Rectal smooth muscle tissue (tissue), 1 donor: Measurements from ENCODE around the gene HOMER1.
"Not testable (repeated sequence)": the region's sequence is repeated elsewhere in the genome, so short reads cannot be mapped to it uniquely, and the experiment has no call there.

Experiments
- H3K27ac ChIP-seq: one replicate; pipeline ENCODE4 v1.7.0; 2013; ENCODE audit warnings: low read depth, low read length, inconsistent platforms
- H3K27me3 ChIP-seq: one replicate; pipeline ENCODE4 v1.7.0; 2013; ENCODE audit warnings: low read length; ENCODE audit not compliant: control insufficient read depth, insufficient read depth
- H3K36me3 ChIP-seq: one replicate; pipeline ENCODE4 v1.7.0; 2013; ENCODE audit warnings: low read length; ENCODE audit not compliant: control insufficient read depth, insufficient read depth
- H3K4me1 ChIP-seq: one replicate; pipeline ENCODE4 v1.7.0; 2013; ENCODE audit warnings: low read length; ENCODE audit not compliant: control insufficient read depth, insufficient read depth
- H3K4me3 ChIP-seq: one replicate; pipeline ENCODE4 v1.7.0; 2013; ENCODE audit warnings: low read length
- H3K9ac ChIP-seq: one replicate; pipeline ENCODE4 v1.7.0; 2013; ENCODE audit warnings: low read length

HOMER1 gene

DNA sequence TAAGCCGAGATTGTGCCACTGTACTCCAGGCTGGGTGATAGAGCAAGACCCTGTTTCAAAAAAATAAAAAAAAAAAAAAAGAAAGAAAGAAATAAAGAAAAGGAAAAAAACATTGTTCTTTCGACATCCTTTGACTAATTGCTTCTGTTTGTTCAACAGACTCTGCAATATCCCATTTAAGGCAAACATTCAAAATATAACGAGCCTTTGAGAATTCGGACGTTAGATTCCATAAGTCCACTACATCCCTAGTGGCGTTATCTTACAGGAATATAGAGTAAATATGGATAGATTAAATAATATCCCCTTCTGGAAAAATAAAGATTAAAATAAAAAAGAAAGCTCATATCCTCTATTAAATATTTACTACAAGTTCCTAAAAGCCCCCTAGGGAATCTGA is 27.0 kb upstream of the HOMER1 start:
- Histone ChIP-seq H3K4me1 (no peaks in the 10 kb centered on the region), H3K9ac (no peak overlapping the region), H3K27ac (no peak overlapping the region), H3K36me3 (no peaks in the 10 kb centered on the region), H3K27me3 (no peaks in the 10 kb centered on the region), H3K4me3 (no peak overlapping the region)

DNA sequence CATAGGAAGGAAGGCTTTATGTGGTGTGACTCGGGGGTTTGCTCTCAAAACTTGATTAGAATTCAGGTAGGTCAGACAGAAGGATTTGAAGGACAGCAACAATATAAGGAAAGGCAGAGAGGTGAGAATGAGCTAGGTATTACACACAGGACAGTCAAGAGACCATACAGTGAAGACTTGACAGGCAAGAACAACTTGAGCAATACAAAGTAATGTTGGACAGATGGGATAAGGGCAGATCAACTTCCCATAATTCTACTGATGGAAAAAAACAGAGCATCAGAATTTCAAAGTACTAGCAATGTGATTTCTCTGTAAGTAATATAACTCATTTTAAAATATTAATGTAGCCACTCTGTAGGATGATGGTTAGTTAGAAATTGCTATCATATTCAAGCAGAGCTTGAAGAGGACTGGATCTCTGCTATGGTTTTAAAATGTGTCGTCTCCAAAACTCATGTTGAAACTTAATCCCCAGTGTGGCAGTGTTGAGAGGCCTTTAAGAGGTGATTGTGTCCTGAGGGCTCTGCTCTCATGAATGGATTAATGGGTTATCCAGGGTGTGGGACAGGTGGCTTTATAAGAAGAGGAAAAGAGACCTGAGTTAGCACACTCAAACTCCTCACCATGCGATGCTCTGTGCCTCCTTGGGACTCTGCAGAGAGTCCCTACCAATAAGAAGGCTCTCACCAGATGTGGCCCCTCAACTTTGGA is 22.4 kb upstream of the HOMER1 start:
- Histone ChIP-seq H3K9ac (no peak overlapping the region), H3K27me3 (no peaks in the 10 kb centered on the region), H3K4me1 (no peaks in the 10 kb centered on the region), H3K4me3 (no peak overlapping the region), H3K36me3 (no peaks in the 10 kb centered on the region), H3K27ac (no peak overlapping the region)

DNA sequence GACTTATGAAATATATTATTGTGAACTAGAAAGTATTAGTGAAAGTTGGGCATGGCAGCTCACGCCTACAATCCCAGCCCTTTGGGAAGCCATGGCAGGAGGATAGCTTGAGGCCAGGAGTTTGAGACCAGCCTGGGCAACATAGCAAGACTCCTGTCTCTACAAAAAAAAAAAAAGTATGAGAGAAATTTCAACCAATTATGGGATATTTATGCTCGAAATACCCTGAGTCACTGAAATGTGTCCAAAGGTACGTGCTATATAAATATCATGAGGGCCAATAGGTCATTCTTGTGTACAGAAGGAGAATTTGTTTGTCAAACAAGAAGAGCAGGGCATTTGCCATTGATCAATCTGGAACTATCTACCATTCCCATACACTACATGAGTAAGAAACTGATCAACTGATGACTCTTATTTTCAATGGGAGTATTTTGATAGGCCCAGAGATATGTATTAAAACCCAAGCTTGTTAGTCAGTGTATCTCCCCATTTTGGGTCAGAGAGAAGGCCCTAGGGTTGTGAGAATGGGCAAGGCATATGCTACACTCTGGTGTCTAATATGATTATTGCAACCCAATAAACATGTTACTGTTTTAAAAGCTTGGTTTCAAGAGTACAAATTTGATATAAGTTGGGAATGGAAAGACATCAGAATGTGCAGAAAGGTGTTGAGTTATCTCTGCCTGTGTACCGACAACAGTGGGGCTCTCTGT is 21.7 kb upstream of the HOMER1 start:
- Histone ChIP-seq H3K36me3 (no peaks in the 10 kb centered on the region), H3K4me3 (no peak overlapping the region), H3K27ac (no peak overlapping the region), H3K9ac (no peak overlapping the region), H3K27me3 (no peaks in the 10 kb centered on the region), H3K4me1 (no peaks in the 10 kb centered on the region)

DNA sequence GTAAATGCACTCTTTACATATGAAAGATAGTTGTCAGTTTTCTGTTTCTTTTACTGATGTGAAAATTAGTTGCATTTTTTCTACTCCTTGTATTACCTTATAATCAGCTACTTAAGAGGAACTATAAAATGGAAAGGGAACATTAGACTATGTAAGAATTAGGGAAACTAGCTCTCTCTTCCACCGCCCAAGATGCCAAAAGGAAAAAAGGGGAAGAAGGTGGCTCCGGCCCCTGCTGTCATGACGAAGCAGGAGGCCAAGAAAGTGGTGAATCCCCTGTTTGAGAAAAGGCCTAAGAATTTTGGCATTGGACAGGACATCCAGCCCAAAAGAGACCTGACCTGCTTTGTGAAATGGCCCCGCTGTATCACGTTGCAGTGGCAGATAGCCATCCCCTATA is 15.2 kb upstream of the HOMER1 start:
- Histone ChIP-seq H3K27me3 (no peaks in the 10 kb centered on the region), H3K4me1 (no peaks in the 10 kb centered on the region), H3K27ac (no peak overlapping the region), H3K36me3 (no peaks in the 10 kb centered on the region), H3K4me3 (no peak overlapping the region), H3K9ac (no peak overlapping the region)

DNA sequence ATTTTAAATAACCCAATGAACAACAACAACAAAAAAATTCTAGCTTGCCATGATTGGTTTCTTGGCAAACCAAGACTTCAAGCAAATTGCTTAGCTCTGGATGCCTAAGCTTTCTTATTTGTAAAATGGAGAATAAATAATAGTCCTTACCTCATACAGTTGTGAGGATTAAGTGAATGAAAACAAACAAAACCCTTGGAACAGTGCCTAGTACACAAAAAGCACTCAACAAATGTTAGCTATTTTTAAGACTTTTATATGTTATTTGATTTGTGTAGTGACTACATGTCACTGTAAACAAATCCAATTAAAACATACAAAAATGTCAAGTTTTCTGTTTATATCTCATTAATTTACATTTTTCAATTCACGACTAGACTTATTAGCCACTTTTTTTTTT is 13.5 kb upstream of the HOMER1 start:
- H3K27ac ChIP-seq = no peak overlapping the region
- no peaks in the 10 kb centered on the region for H3K4me1 ChIP-seq
- no peak overlapping the region for H3K4me3 ChIP-seq
- no peak overlapping the region for H3K9ac ChIP-seq
- no peaks in the 10 kb centered on the region for H3K27me3 ChIP-seq
- no peaks in the 10 kb centered on the region for H3K36me3 ChIP-seq

DNA sequence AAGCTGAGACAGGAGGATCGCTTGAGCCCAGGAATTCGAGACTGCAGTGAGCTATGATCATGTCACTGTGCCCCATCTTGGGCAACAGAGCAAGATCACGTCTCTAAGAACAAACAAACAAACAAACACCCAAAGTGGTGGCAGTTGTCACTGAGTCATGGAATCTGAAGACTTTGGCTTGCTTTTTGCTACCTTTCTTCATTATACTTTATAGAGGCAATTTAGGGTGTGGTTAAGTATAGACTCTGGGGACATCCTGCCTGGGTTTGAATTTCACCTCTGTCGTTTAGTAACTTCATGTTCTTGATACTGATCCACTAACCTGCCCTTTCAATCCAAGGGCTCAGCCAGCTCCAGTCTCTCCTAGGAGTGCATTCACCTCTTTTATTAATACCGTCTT is 13.0 kb upstream of the HOMER1 start:
- H3K27ac ChIP-seq = no peak overlapping the region
- H3K36me3 ChIP-seq = no peaks in the 10 kb centered on the region
- no peak overlapping the region for H3K9ac ChIP-seq
- no peak overlapping the region for H3K4me3 ChIP-seq
- H3K4me1 ChIP-seq = no peaks in the 10 kb centered on the region
- no peaks in the 10 kb centered on the region for H3K27me3 ChIP-seq

DNA sequence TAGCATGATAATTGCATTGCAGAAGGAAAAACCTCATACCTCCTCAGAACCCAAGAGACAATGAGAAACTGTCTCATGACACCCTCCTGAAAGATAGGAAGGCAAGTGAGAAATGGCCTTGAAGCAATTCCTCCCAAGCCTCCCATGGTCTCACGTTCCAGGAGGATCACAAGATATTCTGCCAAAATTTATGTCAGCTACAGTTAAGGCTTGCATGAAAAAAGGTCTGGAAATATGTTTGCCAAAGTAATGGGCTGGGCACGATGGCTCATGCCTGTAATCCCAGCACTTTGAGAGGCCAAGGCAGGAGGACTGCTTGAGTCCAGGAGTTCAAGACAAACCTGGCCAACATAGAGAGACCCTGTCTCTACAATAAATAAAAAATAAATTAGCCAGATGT is 12.6 kb upstream of the HOMER1 start:
- H3K4me3 ChIP-seq = no peak overlapping the region
- H3K36me3 ChIP-seq = no peaks in the 10 kb centered on the region
- no peaks in the 10 kb centered on the region for H3K27me3 ChIP-seq
- no peak overlapping the region for H3K27ac ChIP-seq
- no peaks in the 10 kb centered on the region for H3K4me1 ChIP-seq
- H3K9ac ChIP-seq = no peak overlapping the region

DNA sequence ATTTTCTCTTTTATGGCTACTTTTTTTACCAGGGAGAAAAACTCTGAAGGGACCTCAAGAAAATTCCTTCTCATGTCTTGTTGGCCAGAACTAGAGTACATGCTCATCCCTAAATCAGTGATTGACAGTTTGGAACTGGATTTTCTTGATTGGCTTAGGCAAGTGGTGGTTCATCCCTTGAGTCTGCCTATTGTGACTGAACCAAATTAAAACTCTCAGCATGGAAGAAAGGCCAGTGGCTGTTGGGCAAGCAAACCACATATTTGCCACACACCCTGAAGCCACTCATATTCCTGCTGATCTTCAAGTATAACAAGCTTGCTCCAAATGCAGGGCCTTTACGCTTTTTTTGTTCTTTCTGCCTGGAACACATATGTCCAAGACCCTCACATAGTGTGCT is 7.2 kb upstream of the HOMER1 start:
- no peaks in the 10 kb centered on the region for H3K4me1 ChIP-seq
- H3K9ac ChIP-seq = no peak overlapping the region
- no peak overlapping the region for H3K4me3 ChIP-seq
- no peaks in the 10 kb centered on the region for H3K27me3 ChIP-seq
- H3K27ac ChIP-seq = no peak overlapping the region
- no peaks in the 10 kb centered on the region for H3K36me3 ChIP-seq

DNA sequence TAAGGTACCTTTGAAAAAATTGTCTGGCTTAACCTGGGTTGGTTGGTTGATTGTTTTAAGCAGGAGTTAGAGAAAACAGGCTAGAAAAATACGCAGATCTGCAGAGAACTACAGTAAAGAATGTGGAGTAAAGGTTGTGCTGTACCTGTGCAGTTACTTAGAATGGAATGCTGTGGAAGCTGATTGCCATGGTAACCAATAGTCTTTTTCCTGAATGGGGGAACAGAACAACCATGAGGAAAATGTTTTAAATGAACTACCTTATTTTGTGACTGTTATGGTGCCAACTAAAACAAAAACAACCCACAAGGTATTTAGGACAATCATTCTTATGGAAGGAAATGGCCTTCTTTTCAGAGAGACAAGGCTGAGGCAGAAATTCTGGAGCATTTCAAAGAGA is 4.8 kb upstream of the HOMER1 start:
- Histone ChIP-seq H3K27ac (no peak overlapping the region), H3K36me3 (no peaks in the 10 kb centered on the region), H3K9ac (no peak overlapping the region), H3K4me1 (no peaks in the 10 kb centered on the region), H3K27me3 (no peaks in the 10 kb centered on the region), H3K4me3 (no peak overlapping the region)

DNA sequence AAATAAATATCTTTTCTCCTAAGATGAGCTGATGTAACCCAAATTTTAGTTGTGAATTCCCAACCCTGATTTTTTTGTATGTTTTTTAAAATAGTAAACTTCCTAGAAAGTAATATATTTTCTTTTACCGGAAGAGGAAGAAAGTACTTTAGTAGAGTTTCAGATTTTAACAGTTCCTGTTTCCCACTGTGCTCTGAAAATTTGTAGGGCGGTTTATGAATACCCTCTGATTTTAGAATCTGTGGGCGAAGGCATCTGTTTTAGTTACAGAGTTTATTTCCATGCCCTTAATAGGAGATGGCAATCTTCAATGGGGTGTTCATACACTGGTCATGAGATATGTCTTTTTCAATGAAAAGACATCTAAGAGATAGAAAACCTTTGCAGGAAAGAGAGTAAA is 3.7 kb upstream of the HOMER1 start:
- Histone ChIP-seq H3K9ac (no peak overlapping the region), H3K27ac (no peak overlapping the region), H3K36me3 (no peaks in the 10 kb centered on the region), H3K27me3 (no peaks in the 10 kb centered on the region), H3K4me1 (no peaks in the 10 kb centered on the region), H3K4me3 (no peak overlapping the region)

DNA sequence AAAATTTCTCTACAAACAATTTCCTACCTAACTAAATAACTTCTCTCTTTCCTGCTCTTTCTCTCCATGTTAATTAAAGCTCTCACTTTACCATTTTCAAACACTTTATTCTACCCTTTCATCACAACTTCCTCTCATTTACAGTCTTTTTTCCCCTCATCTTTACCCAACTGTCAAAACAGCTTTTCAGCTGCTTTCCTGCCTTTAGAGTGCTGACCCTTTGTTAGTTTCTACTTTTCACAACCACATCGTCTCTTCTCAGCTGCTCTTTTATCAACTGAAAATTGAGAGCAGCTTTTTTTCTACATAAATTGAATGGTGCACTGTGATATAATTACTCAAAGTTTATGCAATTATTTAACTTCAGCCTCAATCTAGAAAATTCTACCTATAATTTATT is 3.1 kb upstream of the HOMER1 start:
- H3K4me1 ChIP-seq = no peaks in the 10 kb centered on the region
- H3K9ac ChIP-seq = no peak overlapping the region
- H3K27me3 ChIP-seq = no peaks in the 10 kb centered on the region
- no peaks in the 10 kb centered on the region for H3K36me3 ChIP-seq
- no peak overlapping the region for H3K4me3 ChIP-seq
- no peak overlapping the region for H3K27ac ChIP-seq

DNA sequence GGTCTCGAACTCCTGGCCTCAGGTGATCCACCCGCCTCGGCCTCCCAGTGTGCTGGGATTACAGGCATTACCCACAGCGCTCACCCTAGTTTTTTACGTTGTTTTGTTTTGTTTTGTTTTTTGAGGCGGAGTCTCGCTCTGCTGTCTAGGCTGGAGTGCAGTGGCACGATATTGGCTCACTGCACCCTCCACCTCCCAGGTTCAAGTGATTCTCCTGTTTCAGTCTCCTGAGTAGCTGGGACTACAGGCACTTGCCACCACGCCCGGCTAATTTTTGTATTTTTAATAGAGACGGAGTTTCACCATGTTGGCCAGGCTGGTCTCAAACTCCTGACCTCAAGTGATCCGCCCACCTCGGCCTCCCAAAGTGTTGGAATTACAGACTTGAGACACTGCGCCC is 2.4 kb upstream of the HOMER1 start:
- H3K4me1 ChIP-seq = not testable (repeated sequence)

More for the DNA sequence above, 2.4 kb upstream of the HOMER1 start:
- not testable (repeated sequence) for H3K9ac ChIP-seq, H3K27ac ChIP-seq, H3K4me3 ChIP-seq, H3K36me3 ChIP-seq, H3K27me3 ChIP-seq
